Left ventricle myocardium inferior (tissue), 1 donor: ENCODE measurements around the gene CD8A. TPM values are rescaled to one million over a fixed set of nuclear protein-coding genes. Genes with fewer than 3 reads are reported as not detected.
"Not testable (repeated sequence)": the region's sequence is repeated elsewhere in the genome, so short reads cannot be mapped to it uniquely, and the experiment has no call there.

Experiments used
- DNase-seq: peaks from one replicate; pipeline ENCODE4 v3.0.0-alpha.2; 2020
- H3K27ac ChIP-seq: fragments of 200-600 bp; replicated peaks from 2 replicates; pipeline ENCODE4 v1.8.0; 2021
- H3K27me3 ChIP-seq: fragments of 200-600 bp; 2 replicates; pipeline ENCODE4 v1.8.0; 2021; ENCODE audit warnings: low read depth
- H3K36me3 ChIP-seq: fragments of 200-600 bp; 2 replicates; pipeline ENCODE4 v1.8.0; 2021
- H3K4me1 ChIP-seq: fragments of 200-600 bp; 2 replicates; pipeline ENCODE4 v1.8.0; 2021
- H3K4me3 ChIP-seq: fragments of 200-600 bp; 2 replicates; pipeline ENCODE4 v1.8.0; 2021; ENCODE audit warnings: mild to moderate bottlenecking, moderate library complexity
- H3K9me3 ChIP-seq: fragments of 200-600 bp; replicated peaks from 2 replicates; pipeline ENCODE4 v1.8.0; 2021
- intact Hi-C: fragments of 100-400 bp; cut with micrococcal nuclease; formaldehyde crosslinking; loops from one replicate; pipeline ENCODE4 v1.11.0; 2022
- long read RNA-seq: library from polyadenylated mRNA; unstranded; transcript quantifications from one replicate; pipeline ENCODE4 v2.0.0, GENCODE V29; 2021
- total RNA-seq: library from RNA; stranded (reverse); fragmentation: NEBNext Ultra II Directional; extraction: Animal tissue kit (Norgen Biotek cat#: 25700); gene quantifications from one replicate; pipeline ENCODE4 v1.2.1, GENCODE V29; 2021
- TF ChIP-seq, protein P1 (sequence below): fragments of 200-600 bp; IDR thresholded peaks from 2 replicates; pipeline ENCODE4 v1.8.0; 2021; ENCODE audit warnings: antibody characterized with exemption, mild to moderate bottlenecking, borderline replicate concordance
- donor health status: DM: no; HTN: yes; CAD: no; lungs with severe emphysema.

Gene CD8A
- total RNA-seq, result 0.63 TPM
- long read RNA-seq, result 0 reads

GRCh38 chr2:86790676-86791572 lies at the start of gene CD8A:
TSS of gene CD8A (minus strand) at chr2:86790913. CDS start at chr2:86790825, 88 bp downstream.
- Histone ChIP-seq H3K4me3 (peak within 1 kb of the TSS; percentile 55), H3K36me3 (no peaks in the 10 kb centered on the region), H3K27ac (no peak within 1 kb of the TSS), H3K27me3 (peaks cover 70% of the 10 kb centered on the region), H3K9me3 (peaks cover 5% of the 10 kb centered on the region), H3K4me1 (peaks cover 47% of the 10 kb centered on the region)
- intact Hi-C loops, result no loop called here
- DNase-seq, result no peak
- TF ChIP-seq, protein P1, sequence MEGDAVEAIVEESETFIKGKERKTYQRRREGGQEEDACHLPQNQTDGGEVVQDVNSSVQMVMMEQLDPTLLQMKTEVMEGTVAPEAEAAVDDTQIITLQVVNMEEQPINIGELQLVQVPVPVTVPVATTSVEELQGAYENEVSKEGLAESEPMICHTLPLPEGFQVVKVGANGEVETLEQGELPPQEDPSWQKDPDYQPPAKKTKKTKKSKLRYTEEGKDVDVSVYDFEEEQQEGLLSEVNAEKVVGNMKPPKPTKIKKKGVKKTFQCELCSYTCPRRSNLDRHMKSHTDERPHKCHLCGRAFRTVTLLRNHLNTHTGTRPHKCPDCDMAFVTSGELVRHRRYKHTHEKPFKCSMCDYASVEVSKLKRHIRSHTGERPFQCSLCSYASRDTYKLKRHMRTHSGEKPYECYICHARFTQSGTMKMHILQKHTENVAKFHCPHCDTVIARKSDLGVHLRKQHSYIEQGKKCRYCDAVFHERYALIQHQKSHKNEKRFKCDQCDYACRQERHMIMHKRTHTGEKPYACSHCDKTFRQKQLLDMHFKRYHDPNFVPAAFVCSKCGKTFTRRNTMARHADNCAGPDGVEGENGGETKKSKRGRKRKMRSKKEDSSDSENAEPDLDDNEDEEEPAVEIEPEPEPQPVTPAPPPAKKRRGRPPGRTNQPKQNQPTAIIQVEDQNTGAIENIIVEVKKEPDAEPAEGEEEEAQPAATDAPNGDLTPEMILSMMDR, result no peak

DNA sequence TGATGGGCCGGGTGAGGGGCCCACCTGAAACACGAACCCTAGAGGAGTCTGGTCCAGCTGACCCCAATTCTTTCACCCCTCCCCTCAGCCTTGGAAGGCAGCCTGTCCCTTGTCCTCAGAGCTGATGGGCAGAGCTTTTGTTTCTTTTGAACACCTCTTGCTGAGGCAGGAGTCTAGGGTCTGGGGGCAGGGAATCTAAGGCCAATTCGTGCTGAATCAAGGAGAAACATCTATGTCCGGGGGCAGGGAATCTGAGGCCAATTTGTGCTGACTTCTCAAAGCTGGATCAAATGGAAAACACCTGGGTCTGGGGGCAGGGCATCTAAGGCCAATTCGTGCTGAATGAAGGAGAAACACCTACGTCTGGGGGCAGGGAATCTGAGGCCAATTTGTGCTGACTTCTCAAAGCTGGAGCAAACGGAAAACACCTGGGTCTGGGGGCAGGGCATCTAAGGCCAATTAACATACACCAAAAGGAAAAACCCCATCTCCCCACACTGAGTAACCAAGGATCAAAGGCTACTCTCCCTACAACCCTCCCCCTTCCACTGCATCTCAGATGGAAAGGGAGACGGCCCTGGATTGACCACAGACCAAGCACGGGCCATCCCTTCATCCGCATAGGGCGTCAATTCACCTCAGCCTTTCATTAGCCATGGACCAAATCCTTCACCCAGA lies 49.3 kb upstream of the CD8A start:
- H3K4me3 ChIP-seq, H3K27ac ChIP-seq, H3K27me3 ChIP-seq, H3K4me1 ChIP-seq, H3K36me3 ChIP-seq, DNase-seq, intact Hi-C loops, H3K9me3 ChIP-seq: not testable (repeated sequence)

GRCh38 chr2:86839455-86839854 lies 48.7 kb upstream of the CD8A start:
- H3K4me1 ChIP-seq, H3K9me3 ChIP-seq, intact Hi-C loops, H3K36me3 ChIP-seq, H3K27me3 ChIP-seq, H3K27ac ChIP-seq, H3K4me3 ChIP-seq, DNase-seq: not testable (repeated sequence)

GRCh38 chr2:86837714-86838113 lies 47.0 kb upstream of the CD8A start:
- H3K4me1 ChIP-seq, H3K4me3 ChIP-seq, H3K36me3 ChIP-seq, H3K9me3 ChIP-seq, intact Hi-C loops, H3K27ac ChIP-seq, H3K27me3 ChIP-seq, DNase-seq: not testable (repeated sequence)

DNA sequence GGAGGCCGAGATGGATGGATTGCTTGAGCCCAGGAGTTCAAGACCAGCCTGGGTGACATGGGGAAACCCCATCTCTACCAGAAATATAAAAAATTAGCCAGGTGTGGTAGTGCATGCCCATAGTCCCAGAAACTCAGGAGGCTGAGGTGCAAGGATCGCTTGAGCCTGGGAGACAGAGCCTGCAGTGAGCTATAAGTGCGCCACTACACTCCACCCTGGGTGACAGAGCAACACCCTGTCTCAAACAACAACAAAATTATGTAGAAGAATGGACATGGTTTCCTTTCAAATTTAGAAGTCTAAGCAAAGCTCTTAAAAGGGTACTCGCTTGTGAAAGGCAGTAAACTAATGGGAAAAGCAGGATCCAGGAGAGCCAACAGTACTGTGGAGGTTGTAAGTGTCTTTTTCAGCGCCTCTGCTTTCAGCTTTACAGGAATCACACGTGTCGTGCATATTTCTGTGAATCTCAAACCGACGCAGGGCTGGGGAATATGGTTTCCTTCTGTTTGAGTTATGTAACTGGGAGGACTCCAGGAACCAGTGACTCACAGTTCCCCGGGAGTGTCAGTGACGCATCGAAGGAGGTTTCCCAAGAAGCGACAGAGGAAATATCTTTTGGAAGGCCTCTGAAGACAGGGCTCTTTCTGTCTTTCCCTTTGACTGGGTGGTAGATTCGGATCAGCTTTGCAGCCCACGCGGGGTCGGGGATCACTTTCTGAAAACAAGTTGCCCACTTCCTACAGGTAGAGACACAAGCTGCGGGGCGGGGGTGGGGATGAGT lies 46.4 kb upstream of the CD8A start:
- peak; percentile 59 for DNase-seq
- H3K36me3 ChIP-seq, H3K9me3 ChIP-seq, intact Hi-C loops, H3K4me1 ChIP-seq: not testable (repeated sequence)
- Histone ChIP-seq H3K27me3 (peaks cover 12% of the 10 kb centered on the region), H3K27ac (peak overlapping the region; percentile 60), H3K4me3 (peak overlapping the region; percentile 35)

- peaks cover 22% of the 10 kb centered on the region for H3K27me3 ChIP-seq
- DNase-seq, H3K36me3 ChIP-seq, intact Hi-C loops, H3K4me1 ChIP-seq, H3K9me3 ChIP-seq, H3K27ac ChIP-seq, H3K4me3 ChIP-seq: not testable (repeated sequence)
Measured at GRCh38 chr2:86835548-86835889, 44.8 kb upstream of the CD8A start.

GRCh38 chr2:86833315-86833714 lies 42.6 kb upstream of the CD8A start:
- TF ChIP-seq, protein P1, result no peak
- Histone ChIP-seq H3K27ac (no peak overlapping the region), H3K27me3 (peaks cover 22% of the 10 kb centered on the region), H3K9me3 (no peaks in the 10 kb centered on the region), H3K4me3 (no peak overlapping the region), H3K4me1 (peaks cover 3% of the 10 kb centered on the region), H3K36me3 (no peaks in the 10 kb centered on the region)
- intact Hi-C loops, result no loop called here
- DNase-seq, result no peak
